Dendritic cell treated with granulocyte-macrophage colony-stimulating factor and Interleukin-4, amounts not matched to agents 40 ng/mL and 50 ng/mL, for 4 days (primary cell): ENCODE results near the gene NF1.
A peak's percentile ranks its signal among the peaks of the same experiment; 100 is the strongest.
"Not testable (repeated sequence)": the region's sequence is repeated elsewhere in the genome, so short reads cannot be mapped to it uniquely, and the experiment has no call there.

Source experiments
- H3K27ac Mint-ChIP-seq: one replicate; pipeline ENCODE4 v1.8.0; 2022; ENCODE audit warnings: mild to moderate bottlenecking, mixed read lengths
- H3K27me3 Mint-ChIP-seq: one replicate; pipeline ENCODE4 v1.8.0; 2022; ENCODE audit warnings: mild to moderate bottlenecking, mixed read lengths
- H3K36me3 Mint-ChIP-seq: one replicate; pipeline ENCODE4 v1.8.0; 2022; ENCODE audit warnings: low read depth, mixed read lengths
- H3K4me1 Mint-ChIP-seq: one replicate; pipeline ENCODE4 v1.8.0; 2022; ENCODE audit warnings: low read depth, mixed read lengths
- H3K4me3 Mint-ChIP-seq: one replicate; pipeline ENCODE4 v1.8.0; 2022; ENCODE audit warnings: mild to moderate bottlenecking, moderate library complexity, mixed read lengths
- H3K9me3 Mint-ChIP-seq: one replicate; pipeline ENCODE4 v1.8.0; 2022; ENCODE audit warnings: mixed read lengths
- intact Hi-C: fragments of 100-400 bp; cut with micrococcal nuclease; formaldehyde crosslinking; loops from one replicate; pipeline ENCODE4 v1.15.0; 2022

The NF1 gene

GRCh38 chr17:31320791-31321190, 226.0 kb downstream of the NF1 start:
- peak overlapping the region; percentile 87 for H3K27ac Mint-ChIP-seq
- no peaks in the 10 kb centered on the region for H3K9me3 Mint-ChIP-seq

GRCh38 chr17:31321481-31321880, 226.7 kb downstream of the NF1 start, which contains the start of gene EVI2A:
Gene EVI2A, minus strand, starts transcription at chr17:31321622. Its CDS starts 2,609 bp downstream, at chr17:31319013.
- H3K27me3 Mint-ChIP-seq = no peaks in the 10 kb centered on the region
- H3K4me3 Mint-ChIP-seq = peak within 1 kb of the TSS; percentile 69
- H3K36me3 Mint-ChIP-seq = peaks cover 31% of the 10 kb centered on the region
- peaks cover 28% of the 10 kb centered on the region for H3K4me1 Mint-ChIP-seq
- H3K9me3 Mint-ChIP-seq = no peaks in the 10 kb centered on the region
- peak within 1 kb of the TSS; percentile 87 for H3K27ac Mint-ChIP-seq
- intact Hi-C loops = loop anchor here (5.0 kb wide), 2 partner anchors 51 to 369 kb away; no protein-coding TSS in a partner anchor

More at GRCh38 chr17:31320791-31321190, 226.0 kb downstream of the NF1 start:
- H3K27me3 Mint-ChIP-seq = no peaks in the 10 kb centered on the region
- peaks cover 28% of the 10 kb centered on the region for H3K4me1 Mint-ChIP-seq
- peak overlapping the region; percentile 69 for H3K4me3 Mint-ChIP-seq
- peaks cover 24% of the 10 kb centered on the region for H3K36me3 Mint-ChIP-seq
- intact Hi-C loops = loop anchor here (5.0 kb wide), 2 partner anchors 52 to 368 kb away; no protein-coding TSS in a partner anchor

- Mint-ChIP-seq H3K9me3 (no peaks in the 10 kb centered on the region), H3K4me1 (peaks cover 28% of the 10 kb centered on the region), H3K27ac (peak overlapping the region; percentile 87), H3K27me3 (no peaks in the 10 kb centered on the region), H3K36me3 (peaks cover 35% of the 10 kb centered on the region), H3K4me3 (no peak overlapping the region)
- intact Hi-C loops = loop anchor here (5.0 kb wide), 2 partner anchors 50 to 370 kb away; no protein-coding TSS in a partner anchor
Observed at GRCh38 chr17:31321966-31322365, 227.2 kb downstream of the NF1 start.

GRCh38 chr17:31323551-31323950, 228.8 kb downstream of the NF1 start:
- Mint-ChIP-seq H3K9me3 (no peaks in the 10 kb centered on the region), H3K4me1 (peaks cover 17% of the 10 kb centered on the region), H3K27me3 (no peaks in the 10 kb centered on the region), H3K4me3 (no peak overlapping the region), H3K27ac (peak overlapping the region; percentile 10), H3K36me3 (peaks cover 35% of the 10 kb centered on the region)
- intact Hi-C loops = loop anchor here (5.0 kb wide), 2 partner anchors 49 to 371 kb away; no protein-coding TSS in a partner anchor

- Mint-ChIP-seq H3K27ac (no peak overlapping the region), H3K4me1 (peaks cover 6% of the 10 kb centered on the region), H3K36me3 (peaks cover 25% of the 10 kb centered on the region), H3K9me3 (no peaks in the 10 kb centered on the region), H3K4me3 (no peak overlapping the region), H3K27me3 (no peaks in the 10 kb centered on the region)
- intact Hi-C loops = no loop called here
Observed at GRCh38 chr17:31327534-31328159, 232.9 kb downstream of the NF1 start.

GRCh38 chr17:31328160-31328535, 233.4 kb downstream of the NF1 start:
- Mint-ChIP-seq H3K27me3 (no peaks in the 10 kb centered on the region), H3K27ac (no peak overlapping the region), H3K4me1 (peaks cover 6% of the 10 kb centered on the region), H3K4me3 (no peak overlapping the region), H3K9me3 (no peaks in the 10 kb centered on the region), H3K36me3 (peaks cover 25% of the 10 kb centered on the region)
- intact Hi-C loops = no loop called here

- H3K9me3 Mint-ChIP-seq = no peaks in the 10 kb centered on the region
- intact Hi-C loops = no loop called here
- no peak overlapping the region for H3K4me3 Mint-ChIP-seq
- H3K36me3 Mint-ChIP-seq = peaks cover 25% of the 10 kb centered on the region
- no peak overlapping the region for H3K27ac Mint-ChIP-seq
- H3K4me1 Mint-ChIP-seq = no peaks in the 10 kb centered on the region
- no peaks in the 10 kb centered on the region for H3K27me3 Mint-ChIP-seq
Observed at GRCh38 chr17:31329221-31329620, 234.4 kb downstream of the NF1 start.

GRCh38 chr17:31339906-31340661, 245.3 kb downstream of the NF1 start:
- Mint-ChIP-seq H3K4me3 (no peak overlapping the region), H3K9me3 (no peaks in the 10 kb centered on the region), H3K27me3 (no peaks in the 10 kb centered on the region), H3K27ac (no peak overlapping the region), H3K4me1 (peaks cover 11% of the 10 kb centered on the region), H3K36me3 (peaks cover 19% of the 10 kb centered on the region)
- intact Hi-C loops = loop anchor here (5.0 kb wide), 1 partner anchor 38 kb away; no protein-coding TSS in a partner anchor

- peaks cover 27% of the 10 kb centered on the region for H3K36me3 Mint-ChIP-seq
- H3K9me3 Mint-ChIP-seq, H3K4me3 Mint-ChIP-seq, H3K4me1 Mint-ChIP-seq, intact Hi-C loops, H3K27ac Mint-ChIP-seq, H3K27me3 Mint-ChIP-seq: not testable (repeated sequence)
Observed at GRCh38 chr17:31345191-31345747, 250.5 kb downstream of the NF1 start.

- H3K27me3 Mint-ChIP-seq = no peaks in the 10 kb centered on the region
- H3K27ac Mint-ChIP-seq = no peak overlapping the region
- H3K4me3 Mint-ChIP-seq = no peak overlapping the region
- no peaks in the 10 kb centered on the region for H3K9me3 Mint-ChIP-seq
- no peaks in the 10 kb centered on the region for H3K4me1 Mint-ChIP-seq
- H3K36me3 Mint-ChIP-seq = peaks cover 49% of the 10 kb centered on the region
- intact Hi-C loops = no loop called here
Observed at GRCh38 chr17:31349454-31349853, 254.7 kb downstream of the NF1 start.

GRCh38 chr17:31355935-31356334, 261.2 kb downstream of the NF1 start:
- Mint-ChIP-seq H3K4me1 (peaks cover 7% of the 10 kb centered on the region), H3K9me3 (no peaks in the 10 kb centered on the region), H3K36me3 (peaks cover 73% of the 10 kb centered on the region), H3K4me3 (no peak overlapping the region), H3K27me3 (no peaks in the 10 kb centered on the region), H3K27ac (no peak overlapping the region)
- intact Hi-C loops = no loop called here

- no peaks in the 10 kb centered on the region for H3K9me3 Mint-ChIP-seq
- H3K27ac Mint-ChIP-seq = no peak overlapping the region
- H3K27me3 Mint-ChIP-seq = no peaks in the 10 kb centered on the region
- peaks cover 7% of the 10 kb centered on the region for H3K4me1 Mint-ChIP-seq
- intact Hi-C loops = no loop called here
- H3K36me3 Mint-ChIP-seq = peaks cover 74% of the 10 kb centered on the region
- no peak overlapping the region for H3K4me3 Mint-ChIP-seq
Observed at GRCh38 chr17:31357091-31357490, 262.3 kb downstream of the NF1 start.

GRCh38 chr17:31357839-31358394, 263.1 kb downstream of the NF1 start:
- peaks cover 72% of the 10 kb centered on the region for H3K36me3 Mint-ChIP-seq
- no peaks in the 10 kb centered on the region for H3K27me3 Mint-ChIP-seq
- intact Hi-C loops = no loop called here
- H3K4me3 Mint-ChIP-seq = no peak overlapping the region
- peaks cover 7% of the 10 kb centered on the region for H3K4me1 Mint-ChIP-seq
- no peaks in the 10 kb centered on the region for H3K9me3 Mint-ChIP-seq
- H3K27ac Mint-ChIP-seq = no peak overlapping the region

- no peaks in the 10 kb centered on the region for H3K27me3 Mint-ChIP-seq
- intact Hi-C loops = loop anchor here (10.0 kb wide), 1 partner anchor 59 kb away; no protein-coding TSS in a partner anchor
- H3K36me3 Mint-ChIP-seq = peaks cover 59% of the 10 kb centered on the region
- H3K27ac Mint-ChIP-seq = no peak overlapping the region
- no peak overlapping the region for H3K4me3 Mint-ChIP-seq
- peaks cover 7% of the 10 kb centered on the region for H3K4me1 Mint-ChIP-seq
- no peaks in the 10 kb centered on the region for H3K9me3 Mint-ChIP-seq
Observed at GRCh38 chr17:31364012-31364411, 269.2 kb downstream of the NF1 start.
